Retinal pigment epithelial cell (primary cell): Measurements from ENCODE around the gene GLDN.

ENCODE experiments used
- DNase-seq: peaks from one replicate; pipeline ENCODE4 v3.0.0-alpha.2; 2010; ENCODE audit warnings: low read depth
- H3K4me3 ChIP-seq: 2 replicates; pipeline ENCODE4 v1.5.1; 2011; ENCODE audit warnings: mild to moderate bottlenecking, low read length, control low read depth, moderate library complexity
- CTCF ChIP-seq: conservative IDR thresholded peaks from 2 replicates; pipeline ENCODE4 v1.5.1; 2011; ENCODE audit warnings: low read depth, low read length, control low read depth, inconsistent platforms

Gene GLDN

GRCh38 chr15:51375966-51376640 lies 34.6 kb downstream of the GLDN start:
- DNase-seq: no peak
- TF ChIP-seq CTCF: no peak

GRCh38 chr15:51377038-51377786 lies 35.8 kb downstream of the GLDN start:
- DNase-seq: no peak
- no peak overlapping the region for H3K4me3 ChIP-seq
- TF ChIP-seq CTCF: no peak

More at GRCh38 chr15:51375966-51376640, 34.6 kb downstream of the GLDN start:
- H3K4me3 ChIP-seq: no peak overlapping the region

DNA sequence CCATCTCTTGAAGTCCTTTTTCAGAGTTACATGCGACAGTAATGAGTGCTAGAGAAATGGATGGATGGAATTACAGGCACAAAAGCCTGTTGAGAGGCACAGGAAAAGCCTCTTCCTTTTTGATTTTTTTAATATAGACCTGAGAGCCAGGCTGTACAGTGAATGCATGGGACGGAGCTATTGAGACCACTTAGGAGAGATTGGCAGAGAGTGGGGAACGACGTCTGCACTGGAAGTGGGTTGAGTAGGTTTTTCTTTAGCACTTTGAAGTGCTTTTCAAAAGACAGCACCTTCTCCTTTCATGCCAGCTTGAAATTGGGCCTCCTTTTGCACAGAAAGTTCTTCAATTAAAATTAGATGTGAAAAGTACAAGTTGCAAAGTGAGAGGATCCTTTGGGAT lies 37.0 kb downstream of the GLDN start:
- DNase-seq: no peak
- TF ChIP-seq CTCF: no peak
- no peak overlapping the region for H3K4me3 ChIP-seq

- TF ChIP-seq CTCF: no peak
- no peak for DNase-seq
- no peak overlapping the region for H3K4me3 ChIP-seq
Measured at GRCh38 chr15:51379390-51379789, 37.9 kb downstream of the GLDN start.

DNA sequence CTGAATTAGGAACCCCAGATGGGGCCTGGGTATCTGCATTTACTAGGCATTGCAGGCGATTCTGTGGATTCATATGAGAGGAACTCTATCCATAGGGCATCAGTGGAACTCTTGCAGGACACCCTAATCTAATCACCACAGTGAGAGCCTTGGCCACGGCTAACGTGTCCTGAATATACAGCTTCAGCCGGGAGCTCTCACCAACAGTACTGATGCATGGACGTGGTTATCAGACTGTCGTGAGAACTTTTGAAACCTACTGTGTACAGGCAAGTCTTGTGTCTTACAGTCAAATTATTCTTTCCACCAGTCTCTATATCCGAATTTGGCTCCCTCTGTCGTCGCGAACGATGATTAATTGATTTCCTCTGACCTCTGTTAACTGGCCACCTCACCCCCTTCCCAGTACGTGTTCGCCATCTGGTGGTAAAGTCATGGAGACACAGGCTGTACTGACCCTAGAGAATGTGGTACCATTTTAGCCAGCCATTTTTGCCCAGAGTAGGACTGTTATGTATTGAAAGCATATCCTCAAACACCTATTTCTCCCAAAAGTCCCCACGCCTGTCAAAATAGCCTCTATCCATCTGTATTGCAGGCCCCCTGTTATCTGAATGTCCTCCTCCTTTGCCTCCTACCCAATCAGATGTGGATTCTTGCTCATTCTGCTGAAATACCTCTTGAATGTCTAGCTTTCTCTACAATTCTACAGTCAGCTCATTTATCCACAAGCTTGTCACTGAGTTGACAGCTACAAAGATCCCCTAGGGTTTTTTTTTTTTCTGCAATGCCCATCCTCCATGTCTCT lies 39.7 kb downstream of the GLDN start:
- no peak overlapping the region for H3K4me3 ChIP-seq
- peak; percentile 95 for TF ChIP-seq CTCF
- DNase-seq: no peak

DNA sequence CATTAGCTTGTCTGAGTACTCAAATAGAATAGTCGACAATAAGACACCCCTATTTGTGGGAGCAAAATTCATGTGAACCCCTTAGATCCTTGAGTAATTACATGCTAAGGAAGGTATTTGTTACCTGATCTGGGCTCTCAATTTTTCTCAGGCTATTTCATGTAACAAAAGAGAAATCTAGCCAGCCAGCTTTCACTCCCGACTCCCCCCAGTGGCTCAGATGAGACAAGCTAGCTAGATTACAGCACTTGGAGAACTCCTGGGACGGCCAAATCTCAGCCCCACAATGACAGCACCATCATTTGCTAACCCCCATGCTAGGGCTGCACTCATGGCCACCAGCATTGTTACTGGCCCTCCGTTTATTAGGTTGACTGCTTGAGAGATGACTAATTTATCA lies 41.3 kb downstream of the GLDN start:
- peak; percentile 74 for TF ChIP-seq CTCF
- no peak overlapping the region for H3K4me3 ChIP-seq
- no peak for DNase-seq
